Measurements from ENCODE around the gene FAM83D.

FAM83D gene

GRCh38 chr20:38935285-38935684, 9.1 kb downstream of the FAM83D start:
- TF ChIP-seq EGR1 (IDR thresholded peaks at IDR 0.05), result no peak
- no peak for TF ChIP-seq ZBTB7A (IDR thresholded peaks at IDR 0.05; ENCODE audit: low read depth)
- no peak for TF ChIP-seq TAF1 (IDR thresholded peaks at IDR 0.05; ENCODE audit: low read depth)
- TF ChIP-seq TCF12 (IDR thresholded peaks at IDR 0.05; ENCODE audit: low read depth), result no peak
- TF ChIP-seq FOXM1 (IDR thresholded peaks at IDR 0.05; ENCODE audit: borderline replicate concordance, low read depth), result no peak
- TF ChIP-seq REST (IDR thresholded peaks at IDR 0.05; ENCODE audit: low read depth), result no peak
- no peak for TF ChIP-seq USF1 (IDR thresholded peaks at IDR 0.05)
- TF ChIP-seq TEAD4 (IDR thresholded peaks at IDR 0.05), result no peak
- TF ChIP-seq YY1 (IDR thresholded peaks at IDR 0.05; ENCODE audit: low read depth), result no peak
- TF ChIP-seq RAD21 (IDR thresholded peaks at IDR 0.05; ENCODE audit: low read depth), result no peak
- no peak for TF ChIP-seq CREB1 (IDR thresholded peaks at IDR 0.05; ENCODE audit: low read depth)
- no peak for TF ChIP-seq NFIC (IDR thresholded peaks at IDR 0.05)
- TF ChIP-seq EP300 (IDR thresholded peaks at IDR 0.05; ENCODE audit: borderline replicate concordance), result no peak
- no peak for TF ChIP-seq CEBPB (IDR thresholded peaks at IDR 0.05)

GRCh38 chr20:38935967-38936407, 9.8 kb downstream of the FAM83D start:
- no peak for TF ChIP-seq EGR1 (IDR thresholded peaks at IDR 0.05)
- no peak for TF ChIP-seq YY1 (IDR thresholded peaks at IDR 0.05; ENCODE audit: low read depth)
- TF ChIP-seq CREB1 (IDR thresholded peaks at IDR 0.05; ENCODE audit: low read depth), result no peak
- no peak for TF ChIP-seq TCF12 (IDR thresholded peaks at IDR 0.05; ENCODE audit: low read depth)
- TF ChIP-seq REST (IDR thresholded peaks at IDR 0.05; ENCODE audit: low read depth), result no peak
- TF ChIP-seq ZBTB7A (IDR thresholded peaks at IDR 0.05; ENCODE audit: low read depth), result no peak
- TF ChIP-seq NFIC (IDR thresholded peaks at IDR 0.05), result no peak
- no peak for TF ChIP-seq FOXM1 (IDR thresholded peaks at IDR 0.05; ENCODE audit: borderline replicate concordance, low read depth)
- no peak for TF ChIP-seq RAD21 (IDR thresholded peaks at IDR 0.05; ENCODE audit: low read depth)
- no peak for TF ChIP-seq TEAD4 (IDR thresholded peaks at IDR 0.05)
- TF ChIP-seq MAX (IDR thresholded peaks at IDR 0.05), result no peak
- TF ChIP-seq TAF1 (IDR thresholded peaks at IDR 0.05; ENCODE audit: low read depth), result no peak
- TF ChIP-seq EP300 (IDR thresholded peaks at IDR 0.05; ENCODE audit: borderline replicate concordance), result no peak
- no peak for TF ChIP-seq CEBPB (IDR thresholded peaks at IDR 0.05)
- no peak for TF ChIP-seq USF1 (IDR thresholded peaks at IDR 0.05)

- TF ChIP-seq EGR1 (IDR thresholded peaks at IDR 0.05) (no peak), USF1 (IDR thresholded peaks at IDR 0.05) (no peak), YY1 (IDR thresholded peaks at IDR 0.05; ENCODE audit: low read depth) (no peak), CREB1 (IDR thresholded peaks at IDR 0.05; ENCODE audit: low read depth) (no peak), TCF12 (IDR thresholded peaks at IDR 0.05; ENCODE audit: low read depth) (no peak), TAF1 (IDR thresholded peaks at IDR 0.05; ENCODE audit: low read depth) (no peak), NFIC (IDR thresholded peaks at IDR 0.05) (no peak), TEAD4 (IDR thresholded peaks at IDR 0.05) (no peak), FOXM1 (IDR thresholded peaks at IDR 0.05; ENCODE audit: borderline replicate concordance, low read depth) (no peak), REST (IDR thresholded peaks at IDR 0.05; ENCODE audit: low read depth) (no peak), ZBTB7A (IDR thresholded peaks at IDR 0.05; ENCODE audit: low read depth) (no peak), MAX (IDR thresholded peaks at IDR 0.05) (no peak), RAD21 (IDR thresholded peaks at IDR 0.05; ENCODE audit: low read depth) (no peak), EP300 (IDR thresholded peaks at IDR 0.05; ENCODE audit: borderline replicate concordance) (no peak), CEBPB (IDR thresholded peaks at IDR 0.05) (no peak)
Observed at GRCh38 chr20:38937000-38937399, 10.8 kb downstream of the FAM83D start.

Measured in Ishikawa (cell line).